OCI-LY3 (cell line): Measurements from ENCODE around the gene PTPRD.

Source experiments
- CTCF ChIP-seq: fragments of 200-600, 300-600 bp; sonication (generic); IDR thresholded peaks from 2 replicates; pipeline ENCODE4 v1.5.1; 2014; ENCODE audit warnings: antibody characterized with exemption, low read length, low read depth
- EZH2phosphoT487 ChIP-seq: fragments of 200-600 bp; shearing (Covaris generic); IDR thresholded peaks from 2 replicates; pipeline ENCODE4 v1.6.1; 2018; ENCODE audit warnings: antibody characterized with exemption, mixed run types, low read depth

- TF ChIP-seq CTCF: no peak
- TF ChIP-seq EZH2phosphoT487: no peak
Measured at GRCh38 chr9:10204276-10204675, 408.5 kb downstream of the PTPRD start.
